ENCODE results near the gene FOXD2.
A peak's percentile ranks its signal among the peaks of the same experiment; 100 is the strongest.

FOXD2 gene

GRCh38 chr1:47437447-47438164 lies at the start of gene FOXD2:
Gene FOXD2 (plus strand): TSS chr1:47438044. CDS start chr1:47438136, 92 bp downstream.
- peak; percentile 89 to 92 for DNase-seq

- peak; percentile 25 to 27 for DNase-seq
Observed at GRCh38 chr1:47388891-47389238, 49.0 kb upstream of the FOXD2 start.

- no peak for DNase-seq
Observed at GRCh38 chr1:47389731-47390130, 48.1 kb upstream of the FOXD2 start.

- DNase-seq, result no peak
Observed at GRCh38 chr1:47390843-47391242, 47.0 kb upstream of the FOXD2 start.

- no peak for DNase-seq
Observed at GRCh38 chr1:47393141-47393540, 44.7 kb upstream of the FOXD2 start.

- no peak for DNase-seq
Observed at GRCh38 chr1:47395433-47395832, 42.4 kb upstream of the FOXD2 start.

- DNase-seq, result no peak
Observed at GRCh38 chr1:47396671-47397196, 41.1 kb upstream of the FOXD2 start.

GRCh38 chr1:47399138-47399845 lies 38.6 kb upstream of the FOXD2 start:
- no peak for DNase-seq

GRCh38 chr1:47399846-47400155 lies 38.0 kb upstream of the FOXD2 start:
- DNase-seq, result no peak

- no peak for DNase-seq
Observed at GRCh38 chr1:47401761-47402160, 36.1 kb upstream of the FOXD2 start.

- no peak for DNase-seq
Observed at GRCh38 chr1:47402591-47402990, 35.3 kb upstream of the FOXD2 start.

GRCh38 chr1:47403321-47403910 lies 34.4 kb upstream of the FOXD2 start:
- no peak for DNase-seq

GRCh38 chr1:47405697-47406096 lies 32.1 kb upstream of the FOXD2 start:
- no peak for DNase-seq

GRCh38 chr1:47406966-47407365 lies 30.9 kb upstream of the FOXD2 start:
- DNase-seq, result no peak

GRCh38 chr1:47407481-47407880 lies 30.4 kb upstream of the FOXD2 start:
- DNase-seq, result no peak

- no peak for DNase-seq
Observed at GRCh38 chr1:47409311-47410067, 28.4 kb upstream of the FOXD2 start.

GRCh38 chr1:47410068-47410455 lies 27.8 kb upstream of the FOXD2 start:
- DNase-seq, result no peak

GRCh38 chr1:47411436-47411835 lies 26.4 kb upstream of the FOXD2 start:
- DNase-seq, result no peak

- DNase-seq, result no peak
Observed at GRCh38 chr1:47412437-47412836, 25.4 kb upstream of the FOXD2 start.

- no peak for DNase-seq
Observed at GRCh38 chr1:47415728-47416318, 22.0 kb upstream of the FOXD2 start, which contains the start of gene FOXE3. Gene FOXE3 (plus strand): TSS chr1:47416285. CDS start chr1:47416316, 31 bp downstream.

- DNase-seq, result no peak
Observed at GRCh38 chr1:47416319-47417169, 21.3 kb upstream of the FOXD2 start.
